Measurements from ENCODE around the gene MSH5.
A peak's percentile ranks its signal among the peaks of the same experiment; 100 is the strongest.

Gene MSH5

GRCh38 chr6:31739639-31740396, at the start of gene MSH5:
Gene MSH5 (plus strand): TSS chr6:31740005. CDS start chr6:31740467, 462 bp downstream.
- Histone ChIP-seq H3K4me1 (ENCODE audit: control insufficient read depth in 1 of 2, insufficient read depth in 2 of 2, low read length in 2 of 2) (peaks cover 0 to 12% of the 10 kb centered on the region in 2 donors), H3K27me3 (ENCODE audit: low read depth, low read length) (no peaks in the 10 kb centered on the region), H3K9me3 (ENCODE audit: control insufficient read depth in 1 of 2, low read length in 2 of 2) (no peaks in the 10 kb centered on the region), H3K27ac (ENCODE audit: low read length) (peak within 1 kb of the TSS; percentile 100), H3K36me3 (ENCODE audit: control insufficient read depth in 1 of 2, insufficient read depth in 2 of 2, low read length in 2 of 2) (peaks cover 0 to 16% of the 10 kb centered on the region in 2 donors), H3K4me3 (ENCODE audit: low read depth in 1 of 2, low read length in 2 of 2) (peak within 1 kb of the TSS; percentile 68 to 94)

- Histone ChIP-seq H3K27ac (ENCODE audit: low read length) (peak overlapping the region; percentile 14), H3K27me3 (ENCODE audit: low read depth, low read length) (no peaks in the 10 kb centered on the region), H3K9me3 (ENCODE audit: control insufficient read depth in 1 of 2, low read length in 2 of 2) (no peaks in the 10 kb centered on the region), H3K36me3 (ENCODE audit: control insufficient read depth in 1 of 2, insufficient read depth in 2 of 2, low read length in 2 of 2) (peaks cover 69 to 93% of the 10 kb centered on the region in 2 donors), H3K4me1 (ENCODE audit: control insufficient read depth in 1 of 2, insufficient read depth in 2 of 2, low read length in 2 of 2) (peaks cover 0 to 4% of the 10 kb centered on the region in 2 donors), H3K4me3 (ENCODE audit: low read depth in 1 of 2, low read length in 2 of 2) (no peak overlapping the region)
Observed at GRCh38 chr6:31690231-31691077, 49.4 kb upstream of the MSH5 start.

DNA sequence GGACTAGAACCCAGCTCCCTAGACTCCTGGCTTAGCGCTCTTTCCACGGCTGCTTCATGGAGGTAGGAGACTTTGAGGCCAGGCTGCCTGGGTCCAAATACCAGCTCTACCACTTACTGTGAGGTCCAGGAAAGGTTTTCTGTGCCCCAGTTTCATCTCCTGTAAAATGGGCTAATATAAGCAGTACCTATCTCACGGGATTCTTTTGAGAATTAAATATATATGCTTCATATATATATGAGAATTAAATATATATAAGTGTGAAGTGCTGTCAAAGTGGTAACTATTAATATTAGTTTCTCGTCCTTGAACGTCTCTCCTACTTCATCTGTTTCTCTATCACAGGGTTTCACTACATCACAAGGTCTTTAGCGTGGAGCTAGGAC, 48.7 kb upstream of the MSH5 start:
- no peaks in the 10 kb centered on the region for H3K27me3 ChIP-seq (ENCODE audit: low read depth, low read length)
- H3K9me3 ChIP-seq (ENCODE audit: control insufficient read depth in 1 of 2, low read length in 2 of 2): no peaks in the 10 kb centered on the region
- H3K27ac ChIP-seq (ENCODE audit: low read length): peak overlapping the region; percentile 14
- no peak overlapping the region for H3K4me3 ChIP-seq (ENCODE audit: low read depth in 1 of 2, low read length in 2 of 2)
- peaks cover 0 to 4% of the 10 kb centered on the region in 2 donors for H3K4me1 ChIP-seq (ENCODE audit: control insufficient read depth in 1 of 2, insufficient read depth in 2 of 2, low read length in 2 of 2)
- H3K36me3 ChIP-seq (ENCODE audit: control insufficient read depth in 1 of 2, insufficient read depth in 2 of 2, low read length in 2 of 2): peaks cover 69 to 87% of the 10 kb centered on the region in 2 donors

DNA sequence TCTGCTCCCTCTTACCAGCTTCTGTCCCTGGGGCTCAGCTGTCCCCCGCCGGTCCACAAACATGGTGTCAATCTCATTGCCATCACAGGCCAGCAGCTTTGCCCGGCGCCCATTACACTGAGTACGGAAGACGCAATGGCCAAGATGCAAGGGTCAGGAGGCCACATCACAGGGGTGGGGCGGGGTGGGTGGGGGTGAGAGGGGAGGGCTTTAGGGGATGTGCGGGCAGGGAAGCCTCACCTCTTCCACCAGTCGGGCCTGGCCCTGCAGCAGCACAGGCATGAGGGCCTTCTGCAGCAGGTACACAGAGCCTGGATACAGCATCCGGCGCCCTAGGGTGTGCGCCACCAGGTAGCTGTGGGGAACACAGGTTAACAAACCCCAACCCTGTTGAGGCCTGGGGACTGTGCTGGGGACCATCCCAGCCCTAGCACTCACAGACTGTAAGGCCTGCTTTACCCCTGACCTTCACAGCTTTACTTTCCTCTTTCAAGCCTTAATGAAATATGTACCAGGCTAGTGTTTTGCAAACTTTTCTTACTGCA, 48.2 kb upstream of the MSH5 start:
- Histone ChIP-seq H3K4me3 (ENCODE audit: low read depth in 1 of 2, low read length in 2 of 2) (no peak overlapping the region), H3K27me3 (ENCODE audit: low read depth, low read length) (no peaks in the 10 kb centered on the region), H3K9me3 (ENCODE audit: control insufficient read depth in 1 of 2, low read length in 2 of 2) (no peaks in the 10 kb centered on the region), H3K27ac (ENCODE audit: low read length) (no peak overlapping the region), H3K4me1 (ENCODE audit: control insufficient read depth in 1 of 2, insufficient read depth in 2 of 2, low read length in 2 of 2) (peaks cover 0 to 4% of the 10 kb centered on the region in 2 donors), H3K36me3 (ENCODE audit: control insufficient read depth in 1 of 2, insufficient read depth in 2 of 2, low read length in 2 of 2) (peaks cover 65 to 81% of the 10 kb centered on the region in 2 donors)

DNA sequence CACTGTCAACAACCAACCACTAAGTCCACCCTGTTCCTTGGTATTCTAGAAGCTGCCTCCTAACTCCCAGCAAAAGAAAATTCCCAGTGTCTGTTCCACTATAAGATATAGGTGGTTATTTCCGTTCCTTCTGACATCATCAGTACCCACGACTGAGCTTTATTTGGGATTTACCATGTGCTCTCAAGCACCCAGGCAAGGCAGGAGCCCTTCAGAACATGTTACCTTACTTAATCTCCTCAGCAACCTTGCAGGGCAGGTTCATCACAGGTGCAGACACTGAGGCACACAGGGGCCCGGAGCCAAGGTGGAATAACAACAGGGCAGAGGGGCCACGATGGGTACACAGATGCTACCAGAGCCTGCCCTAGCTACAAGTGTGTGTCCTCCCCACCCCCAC, 47.5 kb upstream of the MSH5 start:
- Histone ChIP-seq H3K36me3 (ENCODE audit: control insufficient read depth in 1 of 2, insufficient read depth in 2 of 2, low read length in 2 of 2) (peaks cover 67 to 78% of the 10 kb centered on the region in 2 donors), H3K27ac (ENCODE audit: low read length) (no peak overlapping the region), H3K9me3 (ENCODE audit: control insufficient read depth in 1 of 2, low read length in 2 of 2) (no peaks in the 10 kb centered on the region), H3K4me1 (ENCODE audit: control insufficient read depth in 1 of 2, insufficient read depth in 2 of 2, low read length in 2 of 2) (peaks cover 0 to 4% of the 10 kb centered on the region in 2 donors), H3K27me3 (ENCODE audit: low read depth, low read length) (no peaks in the 10 kb centered on the region), H3K4me3 (ENCODE audit: low read depth in 1 of 2, low read length in 2 of 2) (no peak overlapping the region)

GRCh38 chr6:31692886-31693285, 46.9 kb upstream of the MSH5 start:
- Histone ChIP-seq H3K27me3 (ENCODE audit: low read depth, low read length) (no peaks in the 10 kb centered on the region), H3K36me3 (ENCODE audit: control insufficient read depth in 1 of 2, insufficient read depth in 2 of 2, low read length in 2 of 2) (peaks cover 67 to 72% of the 10 kb centered on the region in 2 donors), H3K9me3 (ENCODE audit: control insufficient read depth in 1 of 2, low read length in 2 of 2) (no peaks in the 10 kb centered on the region), H3K27ac (ENCODE audit: low read length) (no peak overlapping the region), H3K4me1 (ENCODE audit: control insufficient read depth in 1 of 2, insufficient read depth in 2 of 2, low read length in 2 of 2) (peaks cover 0 to 4% of the 10 kb centered on the region in 2 donors), H3K4me3 (ENCODE audit: low read depth in 1 of 2, low read length in 2 of 2) (no peak overlapping the region)

DNA sequence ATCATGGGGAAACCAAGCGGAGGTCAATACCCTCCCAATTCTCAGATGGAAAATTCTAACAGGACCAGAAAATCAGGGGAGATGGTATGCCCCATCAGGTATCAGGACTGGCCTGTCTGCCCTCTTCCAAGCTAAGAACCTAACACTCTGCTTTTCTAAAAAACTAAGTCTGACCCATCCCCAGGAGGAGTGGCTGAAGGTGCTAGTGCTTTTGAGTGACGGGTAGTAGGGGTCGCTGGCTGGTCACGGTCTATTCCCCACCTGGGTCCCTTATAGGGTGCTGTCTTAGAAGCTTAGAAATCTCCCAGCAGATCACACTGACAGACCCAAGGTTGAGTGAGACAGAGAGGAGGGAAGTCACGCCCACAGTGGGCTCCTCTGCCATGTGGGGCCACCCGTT, 46.3 kb upstream of the MSH5 start:
- Histone ChIP-seq H3K27me3 (ENCODE audit: low read depth, low read length) (no peaks in the 10 kb centered on the region), H3K4me1 (ENCODE audit: control insufficient read depth in 1 of 2, insufficient read depth in 2 of 2, low read length in 2 of 2) (peaks cover 0 to 4% of the 10 kb centered on the region in 2 donors), H3K27ac (ENCODE audit: low read length) (no peak overlapping the region), H3K4me3 (ENCODE audit: low read depth in 1 of 2, low read length in 2 of 2) (no peak overlapping the region), H3K9me3 (ENCODE audit: control insufficient read depth in 1 of 2, low read length in 2 of 2) (no peaks in the 10 kb centered on the region), H3K36me3 (ENCODE audit: control insufficient read depth in 1 of 2, insufficient read depth in 2 of 2, low read length in 2 of 2) (peaks cover 60 to 66% of the 10 kb centered on the region in 2 donors)

DNA sequence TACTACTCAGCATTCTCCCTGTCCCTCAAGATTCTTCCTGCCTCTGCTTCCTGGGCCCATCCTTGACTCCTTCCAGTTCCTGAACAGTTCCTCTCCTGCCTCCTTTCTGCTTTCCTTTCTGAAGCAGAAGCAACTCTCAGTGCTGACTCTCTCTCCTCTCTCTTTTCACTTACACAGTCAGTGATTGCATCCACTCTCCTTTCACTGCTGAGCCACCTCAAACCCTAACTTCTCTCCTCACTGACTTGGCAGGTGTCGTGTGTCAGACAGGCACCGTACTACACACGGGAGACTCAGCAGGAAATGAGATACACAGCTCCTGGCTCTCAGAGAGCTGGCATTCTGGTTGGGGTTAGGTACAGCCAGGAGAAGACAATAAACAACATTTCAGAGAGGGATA, 42.2 kb upstream of the MSH5 start:
- Histone ChIP-seq H3K36me3 (ENCODE audit: control insufficient read depth in 1 of 2, insufficient read depth in 2 of 2, low read length in 2 of 2) (peaks cover 29 to 36% of the 10 kb centered on the region in 2 donors), H3K27ac (ENCODE audit: low read length) (no peak overlapping the region), H3K4me1 (ENCODE audit: control insufficient read depth in 1 of 2, insufficient read depth in 2 of 2, low read length in 2 of 2) (peaks cover 13 to 17% of the 10 kb centered on the region in 2 donors)

DNA sequence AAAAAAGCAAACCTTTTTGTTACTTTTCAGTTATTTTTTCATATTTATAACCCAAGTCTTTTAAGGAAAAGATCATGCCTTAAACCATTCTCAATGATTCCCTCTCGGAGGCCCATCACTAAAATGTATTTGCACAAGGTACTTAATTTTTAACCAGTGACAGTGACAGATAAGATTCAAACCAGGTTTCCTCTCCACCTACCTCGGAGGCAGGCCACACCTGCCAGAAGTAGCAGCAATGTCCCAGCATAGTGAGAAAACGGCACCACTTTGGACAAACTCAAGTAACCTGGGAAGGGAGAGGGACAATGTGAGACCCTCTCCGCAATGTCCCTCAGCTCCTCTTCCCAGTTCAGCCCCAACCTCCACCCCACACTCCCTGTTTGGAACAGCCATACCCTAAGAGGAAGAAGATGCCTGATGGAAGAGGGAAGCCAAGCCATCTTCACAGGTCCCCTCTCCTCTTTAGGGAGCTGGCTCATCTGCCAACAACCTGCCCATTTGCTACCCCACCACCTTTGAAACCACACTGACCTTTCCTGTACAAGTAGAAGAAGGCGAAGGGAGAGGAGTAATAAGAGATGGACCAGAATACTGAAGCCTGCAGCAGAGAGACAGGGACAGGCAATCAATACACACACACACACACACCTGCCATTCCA, 38.9 kb upstream of the MSH5 start:
- Histone ChIP-seq H3K9me3 (ENCODE audit: control insufficient read depth in 1 of 2, low read length in 2 of 2) (no peaks in the 10 kb centered on the region), H3K27me3 (ENCODE audit: low read depth, low read length) (no peaks in the 10 kb centered on the region), H3K36me3 (ENCODE audit: control insufficient read depth in 1 of 2, insufficient read depth in 2 of 2, low read length in 2 of 2) (peaks cover 4 to 19% of the 10 kb centered on the region in 2 donors), H3K27ac (ENCODE audit: low read length) (no peak overlapping the region), H3K4me1 (ENCODE audit: control insufficient read depth in 1 of 2, insufficient read depth in 2 of 2, low read length in 2 of 2) (peaks cover 13 to 21% of the 10 kb centered on the region in 2 donors), H3K4me3 (ENCODE audit: low read depth in 1 of 2, low read length in 2 of 2) (peak overlapping the region in 1 of 2 donors; percentile 98)

More for the DNA sequence above, 42.2 kb upstream of the MSH5 start:
- Histone ChIP-seq H3K9me3 (ENCODE audit: control insufficient read depth in 1 of 2, low read length in 2 of 2) (no peaks in the 10 kb centered on the region), H3K4me3 (ENCODE audit: low read depth in 1 of 2, low read length in 2 of 2) (no peak overlapping the region), H3K27me3 (ENCODE audit: low read depth, low read length) (no peaks in the 10 kb centered on the region)

DNA sequence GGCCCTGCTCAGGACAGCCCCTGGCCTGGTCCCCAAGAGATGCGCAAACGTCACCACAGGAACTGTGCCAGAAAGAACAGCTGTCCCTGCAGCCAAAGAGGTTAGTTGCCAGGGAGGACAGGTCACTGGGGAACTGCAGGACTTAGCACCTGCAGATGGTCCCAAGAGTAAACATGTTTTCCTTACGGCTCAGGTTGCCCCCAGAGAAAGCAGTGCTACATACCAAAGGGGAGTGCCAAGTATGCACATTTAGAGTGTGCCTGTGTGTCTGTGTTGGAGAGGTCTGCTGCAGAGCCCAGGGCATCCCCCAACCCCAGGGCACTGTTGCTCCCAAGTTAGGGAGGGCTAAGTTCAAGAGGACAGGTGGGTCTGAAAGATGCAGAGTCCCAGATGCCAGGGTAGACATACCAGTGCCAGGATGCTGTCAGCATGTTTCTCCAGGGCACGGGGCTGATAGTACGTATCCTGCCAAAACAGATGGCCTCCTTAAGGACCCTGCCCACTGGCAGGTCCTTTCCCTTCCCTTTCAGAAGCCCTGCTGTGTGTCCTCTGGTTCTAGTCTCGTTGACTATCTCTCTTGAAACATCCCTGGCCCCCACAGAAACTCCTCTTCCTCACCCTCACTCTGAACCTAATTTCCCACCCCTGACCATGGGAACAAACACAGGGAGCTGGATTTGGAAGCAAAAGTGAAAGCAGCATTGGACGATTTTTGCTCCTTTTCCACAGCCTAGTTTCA, 38.0 kb upstream of the MSH5 start:
- H3K27ac ChIP-seq (ENCODE audit: low read length): peak overlapping the region; percentile 99
- peaks cover 13 to 21% of the 10 kb centered on the region in 2 donors for H3K4me1 ChIP-seq (ENCODE audit: control insufficient read depth in 1 of 2, insufficient read depth in 2 of 2, low read length in 2 of 2)
- no peaks in the 10 kb centered on the region for H3K27me3 ChIP-seq (ENCODE audit: low read depth, low read length)
- peaks cover 1 to 16% of the 10 kb centered on the region in 2 donors for H3K36me3 ChIP-seq (ENCODE audit: control insufficient read depth in 1 of 2, insufficient read depth in 2 of 2, low read length in 2 of 2)
- H3K9me3 ChIP-seq (ENCODE audit: control insufficient read depth in 1 of 2, low read length in 2 of 2): no peaks in the 10 kb centered on the region
- peak overlapping the region; percentile 77 to 98 for H3K4me3 ChIP-seq (ENCODE audit: low read depth in 1 of 2, low read length in 2 of 2)

Data from muscle layer of duodenum (tissue), 2 donors.